Retinal pigment epithelial cell (primary cell): ENCODE results near the gene IGFBP6.

Source experiments
- DNase-seq: peaks from one replicate; pipeline ENCODE4 v3.0.0-alpha.2; 2010; ENCODE audit warnings: low read depth
- H3K4me3 ChIP-seq: 2 replicates; pipeline ENCODE4 v1.5.1; 2011; ENCODE audit warnings: mild to moderate bottlenecking, low read length, control low read depth, moderate library complexity
- TF ChIP-seq, protein P1 (sequence below): conservative IDR thresholded peaks from 2 replicates; pipeline ENCODE4 v1.5.1; 2011; ENCODE audit warnings: low read depth, low read length, control low read depth, inconsistent platforms

The IGFBP6 gene

DNA sequence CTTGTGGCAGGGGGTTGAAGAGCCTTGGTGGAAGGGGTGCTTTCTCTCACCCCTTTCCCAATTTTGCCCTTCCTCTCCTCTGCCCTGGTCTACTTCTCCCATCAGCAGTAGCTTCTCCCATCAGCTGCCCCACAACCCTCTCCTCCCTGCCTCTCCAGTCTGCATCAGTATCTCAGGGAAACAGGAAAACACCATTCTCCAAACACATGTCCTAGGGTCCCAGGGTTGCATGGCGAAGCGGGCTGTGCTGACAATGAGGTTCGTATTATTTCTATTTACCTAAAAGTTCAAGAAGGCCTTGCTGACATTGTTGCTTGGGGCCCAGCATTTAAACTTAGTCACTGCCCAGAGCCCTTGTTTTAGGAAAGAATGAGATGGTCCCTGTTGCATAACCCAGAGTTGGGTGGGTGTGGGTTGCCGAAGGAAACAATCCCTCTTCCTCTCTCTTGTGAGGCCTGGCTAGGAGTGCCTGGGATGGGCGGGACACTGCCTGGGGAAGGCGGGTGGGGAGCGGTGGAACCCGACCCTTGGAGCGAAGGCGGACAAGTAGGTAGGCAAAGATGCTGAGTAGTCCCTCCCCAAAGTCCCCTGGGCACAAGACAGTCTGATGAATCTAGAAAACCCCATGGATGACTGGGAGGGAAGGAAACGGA is 1.3 kb upstream of the IGFBP6 start:
- DNase-seq, result no peak
- no peak overlapping the region for H3K4me3 ChIP-seq
- TF ChIP-seq, protein P1, sequence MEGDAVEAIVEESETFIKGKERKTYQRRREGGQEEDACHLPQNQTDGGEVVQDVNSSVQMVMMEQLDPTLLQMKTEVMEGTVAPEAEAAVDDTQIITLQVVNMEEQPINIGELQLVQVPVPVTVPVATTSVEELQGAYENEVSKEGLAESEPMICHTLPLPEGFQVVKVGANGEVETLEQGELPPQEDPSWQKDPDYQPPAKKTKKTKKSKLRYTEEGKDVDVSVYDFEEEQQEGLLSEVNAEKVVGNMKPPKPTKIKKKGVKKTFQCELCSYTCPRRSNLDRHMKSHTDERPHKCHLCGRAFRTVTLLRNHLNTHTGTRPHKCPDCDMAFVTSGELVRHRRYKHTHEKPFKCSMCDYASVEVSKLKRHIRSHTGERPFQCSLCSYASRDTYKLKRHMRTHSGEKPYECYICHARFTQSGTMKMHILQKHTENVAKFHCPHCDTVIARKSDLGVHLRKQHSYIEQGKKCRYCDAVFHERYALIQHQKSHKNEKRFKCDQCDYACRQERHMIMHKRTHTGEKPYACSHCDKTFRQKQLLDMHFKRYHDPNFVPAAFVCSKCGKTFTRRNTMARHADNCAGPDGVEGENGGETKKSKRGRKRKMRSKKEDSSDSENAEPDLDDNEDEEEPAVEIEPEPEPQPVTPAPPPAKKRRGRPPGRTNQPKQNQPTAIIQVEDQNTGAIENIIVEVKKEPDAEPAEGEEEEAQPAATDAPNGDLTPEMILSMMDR, result no peak

- peak overlapping the region; percentile 61 for H3K4me3 ChIP-seq
- TF ChIP-seq, protein P1, result no peak
- no peak for DNase-seq
Observed at GRCh38 chr12:53096759-53097158, 708 bp upstream of the IGFBP6 start.

GRCh38 chr12:53097207-53097563 is 282 bp upstream of the IGFBP6 start:
- H3K4me3 ChIP-seq, result peak overlapping the region; percentile 61
- DNase-seq, result no peak
- TF ChIP-seq, protein P1, result no peak

GRCh38 chr12:53098354-53098981 is 1.0 kb downstream of the IGFBP6 start:
- no peak for DNase-seq
- H3K4me3 ChIP-seq, result peak overlapping the region; percentile 61
- TF ChIP-seq, protein P1, result no peak

DNA sequence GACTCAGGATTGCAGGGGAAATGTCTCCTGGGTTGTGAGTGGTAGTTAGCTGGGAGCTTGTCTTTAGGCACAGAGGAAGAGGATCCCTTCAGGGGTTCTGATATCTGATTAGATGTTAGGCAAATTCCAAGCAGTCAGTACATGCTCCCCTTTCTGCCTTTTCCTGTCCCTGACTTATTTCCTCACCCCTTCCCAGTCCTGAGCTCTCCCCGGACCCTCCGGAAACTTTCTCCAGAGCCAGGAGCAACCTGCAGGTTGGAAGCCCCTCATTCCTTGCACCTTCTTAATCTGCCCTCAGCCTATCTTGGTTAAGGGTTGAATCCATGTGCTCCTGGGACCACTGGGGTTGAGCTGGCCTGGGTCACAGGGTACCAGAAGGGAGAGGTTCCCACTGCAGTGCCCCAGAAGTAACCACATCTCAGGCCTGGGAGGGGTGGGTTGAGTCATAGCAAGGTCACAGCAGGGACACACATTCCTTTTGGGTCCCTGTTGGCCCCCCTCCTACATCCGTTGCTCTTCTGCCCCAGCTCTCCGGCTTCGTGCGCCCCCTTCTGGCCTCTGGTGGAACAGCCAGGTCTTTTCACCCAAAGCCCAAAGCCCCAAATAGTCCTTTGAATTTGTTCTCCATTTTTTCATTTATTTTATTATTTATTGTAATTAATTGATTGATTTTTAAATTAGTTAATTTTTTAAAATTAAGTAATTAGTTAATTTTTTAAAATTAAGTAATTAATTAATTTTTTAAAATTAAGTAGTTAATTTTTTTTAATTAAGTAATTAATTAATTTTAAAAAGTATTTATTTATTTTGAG is 1.8 kb downstream of the IGFBP6 start:
- TF ChIP-seq, protein P1, result peak; percentile 96
- H3K4me3 ChIP-seq, result peak overlapping the region; percentile 61
- DNase-seq, result peak; percentile 87

- no peak for DNase-seq
- TF ChIP-seq, protein P1, result no peak
- H3K4me3 ChIP-seq, result no peak overlapping the region
Observed at GRCh38 chr12:53100466-53101151, 3.1 kb downstream of the IGFBP6 start.
